Epidermal melanocyte (primary cell): Measurements from ENCODE around the gene UBN2.
"Not testable (repeated sequence)": the region's sequence is repeated elsewhere in the genome, so short reads cannot be mapped to it uniquely, and the experiment has no call there.

Source experiments
- DNase-seq: peaks from one replicate; pipeline ENCODE4 v3.0.0; 2011; ENCODE audit warnings: low spot score; ENCODE audit not compliant: insufficient read length

The UBN2 gene

DNA sequence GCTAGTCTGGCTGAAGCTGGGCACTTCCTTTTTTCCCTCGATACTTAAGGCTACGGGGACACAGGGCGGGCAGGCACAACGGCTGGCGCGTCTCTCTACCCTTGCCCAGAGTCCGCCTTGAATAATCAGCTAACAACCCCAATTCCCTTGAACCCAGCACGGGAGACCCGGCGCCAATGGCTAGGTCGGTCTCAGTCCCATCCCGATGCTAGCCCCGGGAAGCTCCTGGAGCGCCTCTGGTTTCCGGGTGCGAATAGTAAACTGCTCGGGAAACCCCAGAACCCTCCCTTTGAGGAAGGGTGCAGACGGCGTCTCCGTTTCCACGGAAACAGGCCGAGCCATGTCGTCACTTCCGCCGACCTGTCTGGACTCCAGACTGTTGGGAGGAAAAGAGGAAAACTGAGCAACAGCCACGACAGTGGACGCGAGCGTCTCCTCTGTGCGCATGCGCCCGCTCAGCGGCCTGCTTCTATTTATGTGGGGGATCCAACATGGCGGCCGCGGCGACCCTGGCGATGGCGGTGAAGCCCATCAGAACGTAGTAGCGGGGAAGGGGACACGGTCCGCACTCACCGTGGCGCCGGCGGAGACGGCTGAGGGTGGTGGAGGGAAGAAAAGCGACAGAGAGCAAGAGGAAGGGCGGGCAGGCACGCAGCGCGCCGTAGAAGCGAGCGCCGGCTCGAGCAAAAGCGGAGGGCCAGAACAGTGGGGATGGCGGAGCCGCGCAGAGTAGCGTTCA is at the start of gene UBN2:
TSS of gene UBN2 (plus strand) at position 464 of the 739 bp plus-strand sequence. CDS start at position 712, 248 bp downstream.
- DNase-seq = peak; percentile 98

DNA sequence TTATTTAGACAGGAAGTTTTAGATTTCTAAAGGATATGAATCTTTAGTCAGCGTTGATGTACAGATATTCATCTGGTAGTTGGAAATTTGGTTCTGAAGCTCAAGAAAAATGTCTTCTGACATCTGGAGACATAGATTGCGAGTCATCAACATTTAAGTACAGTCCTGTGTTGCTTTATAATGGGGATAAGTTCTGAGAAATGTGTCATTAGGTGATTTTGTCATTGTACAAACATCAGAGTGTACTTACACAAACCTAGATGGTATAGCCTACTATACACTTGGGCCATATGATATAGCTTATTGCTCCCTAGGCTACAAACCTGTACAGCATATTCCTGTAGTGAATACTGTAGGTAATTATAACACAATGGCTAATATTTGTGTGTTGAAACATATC is 49.6 kb upstream of the UBN2 start:
- no peak for DNase-seq

GRCh38 chr7:139182363-139182762 is 48.7 kb upstream of the UBN2 start:
- DNase-seq = no peak

- DNase-seq = no peak
Observed at GRCh38 chr7:139183251-139183650, 47.8 kb upstream of the UBN2 start.

- DNase-seq = no peak
Observed at GRCh38 chr7:139183878-139184338, 47.1 kb upstream of the UBN2 start.

GRCh38 chr7:139186146-139186545 is 44.9 kb upstream of the UBN2 start:
- DNase-seq = no peak

DNA sequence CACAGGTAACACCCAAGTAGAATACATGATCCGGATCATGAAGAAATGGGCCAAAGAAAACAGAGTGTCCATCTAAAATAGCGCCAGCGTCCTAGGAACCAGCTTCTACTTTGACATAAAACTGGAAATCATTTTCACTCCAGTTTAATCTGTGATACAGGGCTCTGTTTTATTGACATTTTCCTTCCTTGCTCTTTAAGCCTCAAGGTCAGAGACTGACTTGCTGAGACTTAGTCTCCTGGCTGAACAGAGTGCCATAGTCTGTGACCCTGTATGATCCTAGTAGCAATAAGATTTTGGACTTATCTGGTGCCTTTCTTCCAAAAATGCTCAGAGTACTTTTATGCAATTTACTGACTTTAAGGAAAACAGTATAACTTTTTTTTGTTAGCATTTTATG is 41.7 kb upstream of the UBN2 start:
- no peak for DNase-seq

DNA sequence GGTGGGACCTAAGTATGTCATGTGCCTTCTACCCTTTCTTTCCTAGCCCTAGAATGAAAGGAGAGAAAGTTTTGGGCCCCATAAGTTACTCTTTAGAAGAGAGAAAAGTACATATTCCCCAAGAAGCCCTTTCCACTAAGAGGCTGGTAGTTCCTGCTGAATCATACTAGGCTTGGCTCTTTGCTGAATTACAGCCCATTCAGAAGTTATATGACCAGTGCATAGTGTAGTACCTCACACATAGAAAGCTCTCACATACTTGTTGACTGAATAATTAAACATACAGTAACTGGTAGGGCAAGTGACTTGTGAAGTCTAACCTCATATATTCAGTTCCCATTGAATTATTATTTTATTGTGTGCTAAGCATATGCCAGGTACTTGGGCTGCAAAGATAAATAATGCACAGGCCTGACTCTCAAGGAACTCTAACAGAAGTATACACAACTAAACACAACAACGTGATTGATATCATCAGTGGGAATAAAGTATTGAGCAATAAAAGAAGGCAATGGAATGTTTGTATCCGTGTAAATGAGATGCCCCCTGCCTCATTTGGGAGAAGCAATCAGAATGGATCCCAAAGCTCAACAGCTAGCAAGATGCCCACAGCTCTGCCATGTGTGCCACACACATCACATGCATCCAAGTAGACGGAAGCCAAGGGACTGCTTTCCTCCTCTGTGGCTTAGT is 38.9 kb upstream of the UBN2 start:
- no peak for DNase-seq

DNA sequence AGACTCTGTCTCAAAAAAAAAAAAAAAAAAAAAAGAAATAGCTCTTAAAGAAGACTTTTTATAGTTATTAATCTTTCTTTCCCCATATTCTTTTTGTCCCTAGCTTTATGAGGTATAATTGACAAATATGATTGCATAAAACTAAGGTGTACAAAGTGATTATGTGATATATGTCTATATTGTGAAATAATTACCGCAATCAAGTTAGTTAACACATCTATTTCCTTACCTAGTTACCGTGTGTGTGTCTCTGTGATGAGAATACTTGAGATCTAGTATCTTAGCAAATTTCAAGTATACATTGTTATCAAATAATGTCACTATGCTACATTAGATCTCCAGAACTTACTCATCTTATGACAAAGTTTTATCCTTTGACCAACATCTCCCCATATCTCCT is 30.7 kb upstream of the UBN2 start:
- DNase-seq = no peak

DNA sequence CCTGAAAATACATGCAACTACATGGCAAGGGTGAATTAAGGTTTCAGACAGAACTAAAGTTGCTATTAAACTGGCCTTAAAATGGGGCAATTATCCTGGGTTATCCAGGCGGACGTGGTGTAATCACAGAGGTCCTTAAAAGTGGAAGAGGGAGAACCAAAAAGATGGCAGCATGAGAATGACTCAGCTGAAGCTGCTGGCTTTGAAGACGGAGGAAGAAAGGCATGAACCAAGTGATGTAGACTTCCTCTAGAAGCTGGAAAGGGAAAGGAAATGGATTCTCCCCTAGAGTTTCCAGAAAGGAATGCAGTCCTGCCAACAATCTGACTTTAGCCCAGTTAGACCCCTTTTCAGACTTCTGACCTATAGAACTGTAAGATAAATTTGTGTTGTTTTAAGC is 27.0 kb upstream of the UBN2 start:
- no peak for DNase-seq

DNA sequence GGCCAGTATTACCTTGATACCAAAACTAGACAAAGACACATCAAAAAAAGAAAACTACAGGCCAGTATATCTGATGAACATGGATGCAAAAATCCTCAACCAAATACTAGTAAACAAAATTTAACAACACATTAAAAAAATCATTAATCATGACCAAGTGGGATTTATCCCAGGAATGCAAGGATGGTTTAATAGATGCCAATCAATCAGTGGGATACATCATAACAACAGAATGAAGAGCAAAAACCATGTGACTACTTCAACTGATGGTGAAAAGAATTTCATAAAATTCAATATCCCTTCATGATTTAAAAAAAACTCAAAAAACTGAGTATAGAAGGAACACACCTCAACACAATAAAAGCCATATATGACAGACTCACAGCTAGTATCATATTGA is 25.2 kb upstream of the UBN2 start:
- no peak for DNase-seq

DNA sequence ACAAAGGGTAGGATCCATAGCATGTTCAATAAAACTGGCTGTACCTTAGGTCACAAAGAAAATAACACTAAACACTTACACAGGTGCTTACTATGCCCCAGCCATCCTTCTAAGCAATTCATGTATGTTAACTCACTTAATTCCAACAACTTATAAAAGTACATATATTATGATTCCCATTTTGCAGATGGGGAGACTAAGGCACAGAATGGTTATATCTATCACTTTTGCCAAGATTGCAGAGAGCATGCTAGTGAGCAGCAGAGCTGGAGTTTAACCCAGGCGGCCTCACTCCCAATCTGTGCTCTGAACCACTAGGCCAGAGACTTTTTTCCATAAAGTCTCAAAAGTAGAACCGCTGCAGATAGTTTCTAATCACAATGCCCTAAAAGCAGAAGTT is 18.9 kb upstream of the UBN2 start:
- DNase-seq = no peak

- not testable (repeated sequence) for DNase-seq
Observed at GRCh38 chr7:139213489-139213888, 17.5 kb upstream of the UBN2 start.

DNA sequence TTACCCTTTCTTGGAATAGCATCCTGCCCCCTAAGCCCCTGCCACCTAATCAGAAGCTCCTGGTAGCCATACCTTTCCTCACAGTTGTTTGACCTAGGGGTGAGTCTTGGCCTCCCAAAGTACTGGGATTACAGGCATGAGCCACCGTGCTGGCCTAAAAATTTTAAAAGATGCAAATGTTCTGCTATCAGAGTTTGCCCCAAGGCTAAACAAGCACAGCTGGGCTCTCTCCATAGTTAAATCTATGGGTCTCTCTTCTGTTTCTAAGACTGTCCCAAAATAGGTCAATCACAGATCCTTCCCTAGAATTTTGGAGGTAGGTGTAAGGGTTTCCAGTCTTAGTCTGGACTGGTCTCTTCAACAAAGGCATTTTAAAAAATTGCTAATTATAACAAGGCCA is 12.9 kb upstream of the UBN2 start:
- DNase-seq = no peak

DNA sequence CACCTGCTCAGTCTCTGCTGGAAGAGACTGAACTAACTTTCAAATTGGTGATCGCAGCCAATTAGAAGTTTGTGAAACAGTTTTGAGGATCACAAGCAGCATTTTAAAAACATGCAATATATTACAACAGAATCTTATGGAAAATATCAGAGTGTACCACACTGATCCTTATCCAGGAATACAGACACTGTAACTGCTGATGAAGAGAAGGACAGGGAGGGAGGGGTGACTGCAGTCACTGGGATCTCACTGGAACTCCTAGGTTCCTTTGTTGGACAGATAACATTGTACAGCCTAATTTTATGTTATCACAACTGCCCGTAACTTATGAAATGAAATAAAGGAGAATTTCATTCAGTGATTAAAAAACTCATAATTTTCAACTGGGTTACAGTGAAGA is 6.8 kb upstream of the UBN2 start:
- DNase-seq = no peak

DNA sequence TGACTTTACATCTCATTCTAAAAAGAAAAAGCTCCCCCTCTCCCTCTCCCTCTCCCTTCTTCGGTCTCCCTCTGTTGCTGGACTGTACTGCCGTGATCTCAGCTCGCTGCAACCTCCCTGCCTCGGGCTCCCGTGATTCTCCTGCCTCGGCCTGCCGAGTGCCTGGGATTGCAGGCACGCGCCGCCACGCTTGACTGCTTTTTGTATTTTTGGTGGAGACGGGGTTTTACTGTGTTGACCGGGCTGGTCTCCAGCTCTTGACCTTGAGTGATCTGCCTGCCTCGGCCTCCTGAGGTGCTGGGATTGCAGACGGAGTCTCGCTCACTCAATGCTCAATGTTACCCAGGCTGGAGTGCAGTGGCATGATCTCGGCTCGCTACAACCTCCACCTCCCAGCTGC is 6.2 kb upstream of the UBN2 start:
- not testable (repeated sequence) for DNase-seq

DNA sequence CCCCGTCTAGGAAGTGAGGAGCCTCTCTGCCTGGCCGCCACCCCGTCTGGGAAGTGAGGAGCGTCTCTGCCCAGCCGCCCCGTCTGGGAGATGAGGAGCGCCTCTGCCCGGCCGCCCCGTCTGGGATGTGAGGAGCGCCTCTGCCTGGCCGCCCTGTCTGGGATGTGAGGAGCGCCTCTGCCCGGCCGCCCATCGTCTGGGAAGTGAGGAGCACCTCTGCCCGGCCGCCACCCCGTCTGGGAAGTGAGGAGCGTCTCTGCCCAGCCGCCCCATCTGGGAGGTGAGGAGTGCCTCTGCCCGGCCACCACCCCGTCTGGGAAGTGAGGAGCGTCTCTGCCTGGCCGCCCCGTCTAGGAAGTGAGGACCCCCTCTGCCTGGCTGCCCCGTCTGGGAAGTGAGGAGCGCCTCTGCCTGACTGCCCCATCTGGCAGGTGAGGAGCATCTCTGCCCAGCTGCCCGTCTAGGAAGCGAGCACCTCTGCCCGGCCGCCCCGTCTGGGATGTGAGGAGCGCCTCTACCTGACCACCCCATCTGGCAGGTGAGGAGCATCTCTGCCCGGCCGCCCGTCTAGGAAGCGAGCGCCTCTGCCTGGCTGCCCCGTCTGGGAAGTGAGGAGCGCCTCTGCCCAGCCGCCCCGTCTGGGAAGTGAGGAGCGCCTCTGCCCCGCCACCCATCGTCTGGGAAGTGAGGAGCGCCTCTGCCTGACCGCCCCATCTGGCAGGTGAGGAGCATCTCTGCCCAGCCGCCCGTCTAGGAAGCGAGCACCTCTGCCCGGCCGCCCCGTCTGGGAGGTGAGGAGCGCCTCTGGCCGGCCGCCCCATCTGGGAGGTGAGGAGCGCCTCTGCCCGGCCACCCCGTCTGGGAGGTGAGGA is 5.5 kb upstream of the UBN2 start:
- not testable (repeated sequence) for DNase-seq

DNA sequence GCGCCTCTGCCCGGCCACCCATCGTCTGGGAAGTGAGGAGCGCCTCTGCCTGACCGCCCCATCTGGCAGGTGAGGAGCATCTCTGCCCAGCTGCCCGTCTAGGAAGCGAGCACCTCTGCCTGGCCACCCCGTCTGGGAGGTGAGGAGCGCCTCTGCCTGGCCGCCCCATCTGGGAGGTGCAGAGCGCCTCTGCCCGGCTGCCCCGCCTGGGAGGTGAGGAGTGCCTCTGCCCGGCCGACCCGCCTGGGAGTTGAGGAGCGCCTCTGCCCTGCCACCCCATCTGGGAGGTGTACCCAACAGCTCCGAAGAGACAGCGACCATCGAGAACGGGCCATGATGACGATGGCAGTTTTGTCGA is 4.9 kb upstream of the UBN2 start:
- DNase-seq = not testable (repeated sequence)

GRCh38 chr7:139226988-139227488 is 4.0 kb upstream of the UBN2 start:
- not testable (repeated sequence) for DNase-seq

DNA sequence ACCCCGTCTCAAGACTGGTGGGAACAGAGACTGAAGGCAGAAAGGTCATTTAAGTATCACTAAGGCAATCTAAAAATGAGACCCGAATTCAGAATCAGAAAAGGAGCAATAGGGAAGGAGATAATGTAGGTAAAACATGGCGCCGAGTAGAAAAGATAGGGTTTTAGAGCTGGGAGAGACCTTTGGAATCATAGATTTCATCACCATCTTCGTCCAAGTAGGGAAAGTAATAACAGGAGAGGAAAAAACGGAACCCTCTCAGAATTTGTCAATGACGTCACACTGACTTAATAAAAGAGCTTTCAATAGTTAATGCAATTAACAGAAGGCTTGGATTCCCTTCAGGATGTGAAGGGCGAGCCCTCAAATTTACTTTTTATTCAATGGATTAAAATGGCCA is 1.0 kb upstream of the UBN2 start:
- DNase-seq = no peak

DNA sequence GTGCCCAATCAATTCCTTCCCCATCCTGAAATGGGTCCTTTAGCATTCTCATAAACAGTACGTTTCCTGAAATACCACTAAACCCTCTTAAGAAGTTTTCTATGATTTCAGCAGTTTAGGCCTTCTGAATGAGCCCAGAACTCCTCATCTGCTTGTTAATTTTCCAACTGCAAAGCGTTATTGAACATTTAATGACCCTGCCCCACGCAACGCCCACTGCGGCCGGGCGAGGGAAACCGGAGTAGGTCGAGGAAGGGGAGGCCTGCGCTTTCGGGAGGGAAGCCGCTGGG is 608 bp upstream of the UBN2 start:
- DNase-seq = no peak
